AG09309 (cell line): ENCODE results near the gene CNGB1.

ENCODE experiments used
- DNase-seq: peaks from one replicate; pipeline ENCODE4 v3.0.0-alpha.2; 2010; ENCODE audit warnings: low read depth
- H3K4me3 ChIP-seq: 2 replicates; pipeline ENCODE4 v1.5.1; 2011; ENCODE audit warnings: mild to moderate bottlenecking, low read depth, low read length, moderate library complexity; ENCODE audit not compliant: control insufficient read depth
- CTCF ChIP-seq: IDR thresholded peaks from 2 replicates; pipeline ENCODE4 v1.5.1; 2011; ENCODE audit warnings: mild to moderate bottlenecking, low read depth, low read length, inconsistent platforms; ENCODE audit not compliant: insufficient read depth, control insufficient read depth; ENCODE audit errors: missing control alignments

Gene CNGB1

GRCh38 chr16:57883953-57884654, 86.8 kb downstream of the CNGB1 start:
- no peak overlapping the region for H3K4me3 ChIP-seq
- DNase-seq: no peak

GRCh38 chr16:57883480-57883879, 87.4 kb downstream of the CNGB1 start:
- TF ChIP-seq CTCF: no peak
- H3K4me3 ChIP-seq: no peak overlapping the region
- DNase-seq: no peak

More at GRCh38 chr16:57883953-57884654, 86.8 kb downstream of the CNGB1 start:
- no peak for TF ChIP-seq CTCF

GRCh38 chr16:57882792-57883191, 88.1 kb downstream of the CNGB1 start:
- no peak for TF ChIP-seq CTCF
- no peak overlapping the region for H3K4me3 ChIP-seq
- no peak for DNase-seq

GRCh38 chr16:57882206-57882605, 88.7 kb downstream of the CNGB1 start:
- DNase-seq: no peak
- no peak overlapping the region for H3K4me3 ChIP-seq
- no peak for TF ChIP-seq CTCF

GRCh38 chr16:57878586-57878985, 92.3 kb downstream of the CNGB1 start:
- TF ChIP-seq CTCF: no peak
- H3K4me3 ChIP-seq: no peak overlapping the region
- no peak for DNase-seq

GRCh38 chr16:57876210-57876609, 94.7 kb downstream of the CNGB1 start:
- H3K4me3 ChIP-seq: no peak overlapping the region
- no peak for TF ChIP-seq CTCF
- DNase-seq: no peak
